COR-L47 (cell line): ENCODE results near the gene ALDOB.
A peak's percentile ranks its signal among the peaks of the same experiment; 100 is the strongest.

ENCODE experiments used
- DNase-seq: peaks from one replicate; lab custom pipeline; 2025; lab: John Stamatoyannopoulos, UW

Gene ALDOB

GRCh38 chr9:101455656-101456240 lies 20.2 kb upstream of the ALDOB start:
- no peak for DNase-seq

GRCh38 chr9:101453776-101454570 lies 18.4 kb upstream of the ALDOB start:
- no peak for DNase-seq

- no peak for DNase-seq
These were observed 15.9 kb upstream of the ALDOB start for GRCh38 chr9:101451498-101451897.

- DNase-seq, result no peak
These were observed 15.4 kb upstream of the ALDOB start for GRCh38 chr9:101450931-101451330.

DNA sequence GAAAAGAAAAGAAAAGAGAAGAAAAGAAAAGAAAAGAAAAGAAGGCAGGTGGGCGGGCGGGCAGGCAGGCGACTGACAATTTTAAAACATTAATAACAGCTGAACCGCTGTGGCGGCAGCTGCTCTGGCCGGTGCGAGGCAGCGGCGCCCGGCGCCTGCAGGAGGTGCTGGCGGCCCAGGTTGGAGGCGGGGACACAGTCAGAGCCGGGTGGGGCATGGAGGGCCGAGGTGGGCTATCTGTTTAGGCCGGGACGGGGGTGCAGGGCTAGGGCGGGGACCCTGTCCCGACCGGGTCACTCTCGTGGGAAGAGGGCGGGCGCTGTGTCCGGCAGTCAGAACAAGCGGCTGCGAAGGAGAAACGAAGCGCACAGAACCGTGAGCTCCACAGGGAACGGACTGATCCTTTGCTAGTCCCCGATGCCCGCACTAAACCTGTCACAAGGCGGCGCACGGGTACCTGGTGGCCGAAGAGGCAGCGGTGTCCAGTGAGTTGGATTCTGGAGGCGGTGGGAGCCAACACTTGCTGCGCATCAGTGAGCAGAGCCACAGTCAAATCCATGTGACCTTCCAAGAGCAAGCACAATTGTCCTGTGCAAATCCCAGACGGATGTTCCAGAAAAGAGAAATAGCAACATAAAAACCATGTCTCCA lies 13.6 kb upstream of the ALDOB start:
- DNase-seq, result peak; percentile 85

DNA sequence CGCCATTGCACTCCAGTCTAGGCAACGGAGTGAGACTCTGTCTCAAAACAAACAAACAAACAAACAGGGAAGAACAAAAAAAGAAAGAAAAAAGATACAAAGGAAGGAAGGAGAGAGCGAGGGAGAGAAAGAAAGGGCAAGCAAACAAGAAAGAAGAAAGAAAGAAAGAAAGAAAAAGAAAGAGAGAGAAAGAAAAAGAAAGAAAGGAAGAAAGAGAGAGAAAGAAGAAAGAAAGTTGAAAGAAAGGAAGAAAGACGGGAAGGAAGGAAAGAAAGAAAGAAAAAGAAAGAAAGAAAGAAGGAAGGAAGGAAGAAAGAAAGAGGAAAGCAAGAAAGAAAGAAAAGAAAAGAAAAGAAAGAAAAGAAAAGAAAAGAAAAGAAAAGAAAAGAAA lies 13.1 kb upstream of the ALDOB start:
- DNase-seq, result no peak

- DNase-seq, result no peak
These were observed 11.2 kb upstream of the ALDOB start for GRCh38 chr9:101446732-101447131.

GRCh38 chr9:101445353-101446029 lies 9.9 kb upstream of the ALDOB start:
- no peak for DNase-seq

DNA sequence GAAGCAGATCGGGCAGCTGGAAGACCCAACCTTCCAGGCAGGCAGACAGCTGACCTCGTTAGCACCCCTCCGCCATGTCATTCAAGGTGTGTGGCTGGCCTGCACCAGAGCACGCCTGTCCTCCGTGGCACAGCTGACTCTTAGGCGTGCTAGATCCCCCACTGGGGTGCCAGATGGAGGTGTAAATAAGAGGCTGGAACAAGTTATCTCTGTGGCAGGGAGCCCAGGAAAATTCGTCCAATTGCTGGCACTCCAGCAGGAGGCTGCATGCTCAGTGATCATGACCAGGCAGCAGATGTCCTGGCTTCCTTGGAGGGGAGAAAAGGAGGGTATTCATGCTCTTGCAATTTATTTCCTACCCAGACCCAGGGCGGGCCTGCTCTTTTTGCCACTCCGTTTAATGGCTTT lies 7.8 kb upstream of the ALDOB start:
- DNase-seq, result peak; percentile 87

GRCh38 chr9:101442736-101443135 lies 7.2 kb upstream of the ALDOB start:
- no peak for DNase-seq

GRCh38 chr9:101442318-101442717 lies 6.7 kb upstream of the ALDOB start:
- DNase-seq, result no peak

DNA sequence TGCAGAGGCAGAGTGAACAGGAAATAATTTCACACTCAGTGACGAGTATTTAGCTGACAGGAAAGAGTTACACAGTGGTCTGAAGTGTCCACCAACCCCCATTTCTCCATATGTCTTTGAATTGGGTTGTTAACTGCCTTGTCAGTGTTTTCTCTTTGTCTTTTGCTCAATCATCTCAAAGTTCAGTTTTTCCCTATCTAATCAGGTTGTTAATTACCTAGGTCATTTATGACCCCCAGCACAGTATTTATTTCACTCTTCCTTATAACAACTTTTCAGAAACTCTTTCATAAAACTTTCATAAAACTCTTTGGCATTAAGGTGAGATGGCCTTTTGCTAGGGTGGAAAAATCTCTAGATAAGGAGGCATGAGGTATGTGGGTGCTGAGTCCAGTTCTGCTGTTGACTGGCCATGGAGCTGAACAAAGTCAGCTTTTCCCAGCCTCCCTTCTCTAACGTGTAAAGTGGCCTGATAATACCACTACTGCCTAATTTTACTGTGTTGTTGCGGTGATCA lies 5.2 kb upstream of the ALDOB start:
- no peak for DNase-seq

- no peak for DNase-seq
These were observed 2.9 kb upstream of the ALDOB start for GRCh38 chr9:101438523-101438922.

- no peak for DNase-seq
These were observed 2.2 kb upstream of the ALDOB start for GRCh38 chr9:101437806-101438232.

DNA sequence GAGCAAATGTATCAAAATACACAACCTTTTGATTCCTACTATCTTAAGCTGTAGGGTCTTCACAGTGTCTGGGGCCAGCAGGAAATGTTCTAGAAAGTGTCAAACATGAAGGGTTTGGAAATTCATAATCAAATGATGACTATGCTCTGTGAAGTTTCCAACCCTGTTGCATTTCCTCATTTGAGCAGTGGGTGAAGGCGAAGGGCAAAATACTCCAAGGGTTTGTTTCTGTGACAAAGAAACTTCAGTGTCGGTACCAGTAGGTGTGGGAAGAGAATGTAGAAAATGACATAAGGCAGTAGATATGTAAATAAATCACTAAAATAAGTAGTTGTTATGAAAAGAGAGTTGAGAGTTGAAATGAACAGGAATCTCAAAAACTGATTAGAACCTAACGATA lies 576 bp downstream of the ALDOB start:
- no peak for DNase-seq

- DNase-seq, result no peak
These were observed 2.3 kb downstream of the ALDOB start for GRCh38 chr9:101433229-101433628.

- DNase-seq, result no peak
These were observed 2.8 kb downstream of the ALDOB start for GRCh38 chr9:101432740-101433139.

GRCh38 chr9:101432171-101432570 lies 3.4 kb downstream of the ALDOB start:
- DNase-seq, result no peak

DNA sequence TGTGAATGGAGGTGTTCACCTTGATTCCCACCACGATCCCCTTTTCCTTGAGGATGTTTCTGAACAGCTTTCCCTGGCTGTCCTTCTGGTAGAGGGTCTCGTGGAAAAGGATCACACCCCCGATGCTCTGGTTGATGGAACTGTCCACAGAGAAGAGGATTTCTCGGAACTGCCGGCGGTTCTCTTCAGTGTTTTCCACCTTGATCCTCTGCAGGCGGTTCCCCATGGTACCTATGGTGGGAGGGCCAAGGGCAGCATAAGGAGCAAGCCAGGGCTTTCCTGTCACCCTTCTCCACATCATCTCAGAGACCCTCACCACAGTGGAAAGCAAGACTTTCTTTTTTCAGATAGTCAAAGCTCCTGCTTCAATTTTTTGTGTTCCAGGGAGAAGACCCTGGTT lies 5.8 kb downstream of the ALDOB start:
- DNase-seq, result no peak

DNA sequence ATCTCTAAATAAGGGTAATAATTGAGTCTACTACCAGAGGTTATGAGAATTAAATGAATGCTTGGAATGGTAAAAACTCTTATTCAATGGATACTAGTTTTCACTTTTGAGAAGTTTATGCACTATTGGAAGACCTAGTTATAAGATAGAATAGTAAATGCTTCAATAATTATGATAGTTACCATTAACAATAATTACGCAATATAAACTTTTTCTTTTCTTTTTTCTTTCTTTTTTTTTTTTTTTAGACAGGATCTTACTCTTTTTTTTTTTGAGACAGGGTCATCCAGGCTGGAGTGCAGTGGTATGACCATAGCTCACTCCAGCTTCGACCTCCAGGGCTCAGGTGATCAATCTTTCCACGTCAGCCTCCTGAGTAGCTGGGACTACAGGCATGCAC lies 6.7 kb downstream of the ALDOB start:
- no peak for DNase-seq

DNA sequence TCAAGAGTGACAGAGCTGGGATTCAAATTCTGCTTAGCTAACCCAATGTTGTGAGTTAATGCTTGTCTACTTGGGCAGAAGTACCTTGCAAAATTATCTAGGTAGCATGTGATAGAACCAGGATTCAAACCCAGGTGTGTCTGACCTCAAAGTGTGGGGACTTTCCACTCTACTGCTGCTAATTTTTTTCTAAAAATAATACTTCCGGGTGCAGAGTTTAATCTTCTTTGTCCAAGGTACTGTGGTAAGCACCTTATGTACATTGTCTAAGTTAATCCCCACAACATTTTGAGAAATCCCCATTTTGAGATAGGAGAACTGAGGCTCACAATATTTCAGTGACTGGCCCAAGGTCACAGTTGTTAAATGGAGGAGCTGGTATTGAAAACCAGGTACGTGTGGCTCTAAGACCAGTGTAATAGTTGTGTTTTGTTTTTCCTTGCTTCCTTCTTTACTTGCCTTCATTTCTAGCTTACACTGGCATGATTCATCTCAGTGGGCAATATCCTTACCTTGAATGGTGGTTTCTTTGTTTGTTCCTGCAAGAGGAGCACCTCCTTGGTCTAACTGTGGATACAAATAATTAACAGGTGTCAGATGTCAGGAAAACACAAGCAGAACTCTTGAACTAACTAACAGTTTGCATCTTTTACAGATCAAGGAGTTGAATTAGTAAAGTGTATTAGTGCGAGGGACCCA lies 7.5 kb downstream of the ALDOB start:
- no peak for DNase-seq

GRCh38 chr9:101427358-101427757 lies 8.2 kb downstream of the ALDOB start:
- DNase-seq, result no peak
